ENCODE measurements around the gene SLC39A11.

- TF ChIP-seq, protein P1, sequence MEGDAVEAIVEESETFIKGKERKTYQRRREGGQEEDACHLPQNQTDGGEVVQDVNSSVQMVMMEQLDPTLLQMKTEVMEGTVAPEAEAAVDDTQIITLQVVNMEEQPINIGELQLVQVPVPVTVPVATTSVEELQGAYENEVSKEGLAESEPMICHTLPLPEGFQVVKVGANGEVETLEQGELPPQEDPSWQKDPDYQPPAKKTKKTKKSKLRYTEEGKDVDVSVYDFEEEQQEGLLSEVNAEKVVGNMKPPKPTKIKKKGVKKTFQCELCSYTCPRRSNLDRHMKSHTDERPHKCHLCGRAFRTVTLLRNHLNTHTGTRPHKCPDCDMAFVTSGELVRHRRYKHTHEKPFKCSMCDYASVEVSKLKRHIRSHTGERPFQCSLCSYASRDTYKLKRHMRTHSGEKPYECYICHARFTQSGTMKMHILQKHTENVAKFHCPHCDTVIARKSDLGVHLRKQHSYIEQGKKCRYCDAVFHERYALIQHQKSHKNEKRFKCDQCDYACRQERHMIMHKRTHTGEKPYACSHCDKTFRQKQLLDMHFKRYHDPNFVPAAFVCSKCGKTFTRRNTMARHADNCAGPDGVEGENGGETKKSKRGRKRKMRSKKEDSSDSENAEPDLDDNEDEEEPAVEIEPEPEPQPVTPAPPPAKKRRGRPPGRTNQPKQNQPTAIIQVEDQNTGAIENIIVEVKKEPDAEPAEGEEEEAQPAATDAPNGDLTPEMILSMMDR (conservative IDR thresholded peaks at IDR 0.05; ENCODE audit: low read depth, low read length), result no peak
- TF ChIP-seq EZH2 (IDR thresholded peaks at IDR 0.05; ENCODE audit: borderline replicate concordance, low read depth, low read length, poor library complexity, severe bottlenecking), result no peak
These were observed 189.0 kb downstream of the SLC39A11 start for GRCh38 chr17:72903522-72903921.
